ENCODE measurements around the gene TRIM31.

- no peak for TF ChIP-seq CTCF (IDR thresholded peaks at IDR 0.05; ENCODE audit: extremely low read depth in 1 of 2, insufficient read depth in 1 of 2, low read depth in 1 of 2, low read length in 2 of 2)
- TF ChIP-seq POLR2AphosphoS5 (IDR thresholded peaks at IDR 0.05; ENCODE audit: insufficient read depth, low read depth, low read length): no peak
- no peak for TF ChIP-seq POLR2A (IDR thresholded peaks at IDR 0.05; ENCODE audit: low read depth, low read length)
- TF ChIP-seq JUN (IDR thresholded peaks at IDR 0.05; ENCODE audit: borderline replicate concordance, insufficient read depth, insufficient read length, low read depth): no peak
Observed at GRCh38 chr6:30100154-30100553, 12.7 kb downstream of the TRIM31 start.

Data from endothelial cell of umbilical vein (primary cell).